Fibroblast of skin of scalp (primary cell): ENCODE measurements around the gene IL1R1.
"Not testable (repeated sequence)": the region's sequence is repeated elsewhere in the genome, so short reads cannot be mapped to it uniquely, and the experiment has no call there.

Source experiments
- DNase-seq: peaks from one replicate; pipeline ENCODE4 v3.0.0-alpha.2; 2013

The IL1R1 gene

GRCh38 chr2:102110596-102111334, 31.8 kb upstream of the IL1R1 start:
- no peak for DNase-seq

- peak; percentile 51 for DNase-seq
These were observed 30.7 kb upstream of the IL1R1 start for GRCh38 chr2:102111823-102112222.

DNA sequence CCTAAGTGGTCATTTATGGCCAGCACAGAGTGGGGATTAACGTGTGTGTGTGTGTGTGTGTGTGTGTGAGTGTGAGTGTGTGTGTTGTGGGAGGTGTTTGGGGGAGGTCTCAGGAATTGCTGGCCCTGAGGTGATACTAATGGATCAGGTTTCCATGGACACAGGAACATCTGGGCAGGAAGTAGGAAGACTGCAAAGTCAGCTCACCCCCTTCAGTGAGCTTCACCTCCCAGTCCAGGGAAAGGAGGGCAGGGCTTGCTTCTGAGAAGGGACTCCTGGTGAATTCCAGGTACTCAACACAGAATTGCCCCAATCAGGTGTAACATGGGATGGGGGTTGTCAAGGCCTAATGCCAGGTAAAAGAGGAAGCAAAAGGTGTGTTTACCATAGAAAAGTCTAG, 30.3 kb upstream of the IL1R1 start:
- DNase-seq, result no peak

DNA sequence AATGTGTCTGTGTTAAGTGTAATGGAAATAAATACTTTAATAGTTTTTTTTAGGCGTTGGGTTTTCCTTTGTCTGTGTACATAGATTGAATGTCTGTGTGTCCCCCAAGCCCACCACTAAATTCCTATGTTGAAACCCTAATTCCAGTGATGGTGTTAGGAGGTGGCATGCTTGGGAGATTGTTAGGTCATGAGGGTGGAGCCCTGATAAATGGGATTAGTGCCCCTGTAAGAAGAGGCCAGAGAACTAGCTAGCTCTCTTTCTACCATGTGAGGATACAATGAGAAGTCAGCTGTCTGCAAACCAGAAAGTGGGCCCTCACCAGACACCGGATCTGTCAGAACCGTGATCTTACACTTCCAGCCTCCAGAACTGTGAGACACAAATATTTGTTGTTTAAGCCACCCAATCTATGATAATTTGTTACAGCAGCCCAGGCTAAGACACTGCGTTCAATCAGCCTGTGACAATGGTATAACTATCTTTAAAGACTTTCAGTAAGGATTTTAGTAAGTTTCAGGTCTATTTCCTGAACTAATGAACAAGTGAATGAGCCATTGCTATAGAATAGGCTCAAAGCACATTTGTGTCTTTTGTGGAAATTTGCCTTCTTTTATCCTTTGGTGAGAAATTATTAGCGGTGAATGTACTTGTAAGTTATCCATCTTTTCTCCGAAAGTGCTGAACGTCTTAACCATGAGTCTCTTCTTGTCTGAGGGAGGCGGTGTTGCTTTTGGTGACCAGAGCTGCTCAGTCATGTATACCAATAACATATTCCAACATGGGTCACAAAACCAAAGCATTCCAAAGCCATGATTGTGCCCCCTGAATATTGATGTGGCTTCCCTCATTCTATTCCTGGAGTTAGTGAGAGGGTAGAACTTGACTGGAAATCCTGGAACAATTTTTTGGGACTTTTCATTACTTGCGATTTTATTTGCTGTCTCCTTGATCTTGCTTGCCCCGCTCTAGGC, 29.6 kb upstream of the IL1R1 start:
- DNase-seq, result peak; percentile 92

DNA sequence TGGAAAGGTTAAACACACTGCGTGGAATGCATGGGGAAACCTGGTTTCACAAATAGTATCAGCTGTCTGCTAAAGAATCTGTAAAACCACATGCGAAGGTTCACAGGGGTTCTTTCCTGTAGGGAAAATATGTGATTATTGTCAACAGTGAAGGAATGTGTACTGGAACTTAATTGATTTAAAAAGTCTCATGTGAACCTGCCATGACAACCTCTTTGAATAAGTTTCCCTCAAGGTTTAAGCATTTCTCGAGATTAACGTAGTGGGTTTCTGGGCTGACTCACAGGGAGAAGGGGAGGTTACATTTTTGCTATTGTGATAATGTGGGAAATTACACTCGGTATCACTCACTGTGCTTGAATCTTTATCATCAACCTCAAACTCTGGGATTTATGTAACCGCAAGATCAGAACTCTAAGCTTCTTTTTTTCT, 28.2 kb upstream of the IL1R1 start:
- peak; percentile 89 for DNase-seq

GRCh38 chr2:102114851-102115497, 27.6 kb upstream of the IL1R1 start:
- peak; percentile 42 for DNase-seq

DNA sequence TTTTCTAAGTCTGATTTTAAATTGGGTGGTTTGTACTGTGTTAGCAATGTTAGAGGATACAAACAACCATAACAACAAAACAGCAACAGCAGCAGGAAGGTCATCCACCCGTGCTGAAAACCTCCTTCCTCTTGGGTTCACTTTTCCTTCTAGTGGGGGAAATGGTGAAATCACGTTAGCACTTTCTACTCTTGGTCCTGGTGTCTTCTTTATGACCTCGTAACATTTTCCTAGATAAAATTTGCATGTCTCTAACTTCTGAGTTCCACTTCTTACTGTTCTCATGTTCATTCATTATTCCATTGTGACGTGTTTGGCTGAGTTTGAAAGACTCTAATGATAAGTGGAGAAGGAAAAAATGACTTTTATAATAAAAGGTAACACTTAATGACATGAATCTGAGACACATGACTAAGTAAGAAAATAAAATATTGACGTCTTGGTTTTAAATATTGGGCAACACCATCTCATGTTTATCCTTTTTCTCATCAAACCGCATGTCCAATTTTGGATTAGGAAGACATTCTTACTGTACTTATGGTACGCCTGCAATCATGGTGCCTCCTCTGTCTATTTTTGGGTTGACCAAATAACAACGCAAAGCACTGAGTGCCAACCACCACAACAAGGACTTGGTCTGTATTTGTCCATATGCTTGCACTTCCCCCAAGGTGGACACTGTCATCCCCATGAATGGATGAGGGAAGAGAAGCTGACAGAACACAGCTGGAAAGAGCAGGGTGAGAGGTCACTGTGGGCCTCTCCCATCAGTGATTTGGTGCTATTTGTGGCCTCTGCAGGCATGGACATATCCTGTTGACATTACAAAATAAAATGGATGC, 25.7 kb upstream of the IL1R1 start:
- no peak for DNase-seq

GRCh38 chr2:102117472-102117858, 25.1 kb upstream of the IL1R1 start:
- peak; percentile 33 for DNase-seq

DNA sequence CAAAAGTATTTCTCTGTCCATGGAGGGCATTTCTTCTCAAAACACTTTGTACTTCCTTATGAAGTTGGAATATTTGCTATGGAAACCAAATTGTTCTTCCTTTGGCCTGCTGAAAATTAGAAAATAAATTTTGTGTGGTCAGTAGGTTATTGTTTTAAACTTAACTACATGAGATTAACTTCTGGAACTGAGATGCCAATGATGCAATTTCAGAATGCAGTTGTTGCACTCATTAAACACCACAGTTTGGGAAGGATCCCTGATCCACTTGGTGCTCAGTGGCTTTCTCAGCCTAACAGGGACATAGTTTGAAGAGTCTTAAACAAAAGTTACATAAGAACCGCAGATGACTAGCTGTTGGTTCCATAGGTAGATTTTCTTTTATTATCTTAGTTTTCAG, 23.3 kb upstream of the IL1R1 start:
- DNase-seq, result no peak

DNA sequence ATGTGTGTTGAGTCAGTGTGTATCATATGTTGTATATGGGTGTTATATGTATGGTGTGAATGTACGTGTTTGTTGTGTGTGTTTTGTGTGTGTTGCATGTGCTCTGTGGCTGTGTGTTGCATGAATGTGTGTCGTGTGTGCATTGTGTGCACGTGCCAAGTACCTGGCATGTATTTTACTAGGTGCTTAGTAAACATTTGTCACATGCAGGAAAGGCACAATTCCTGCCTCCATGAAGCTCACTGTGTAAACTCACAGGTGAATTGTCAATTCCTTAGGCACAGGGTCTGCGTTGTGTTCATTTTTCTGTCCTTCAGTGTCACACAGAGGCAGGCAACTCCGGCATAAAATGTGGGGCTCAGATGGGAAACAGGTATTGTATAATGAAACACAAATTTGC, 22.3 kb upstream of the IL1R1 start:
- DNase-seq, result no peak

- no peak for DNase-seq
These were observed 21.8 kb upstream of the IL1R1 start for GRCh38 chr2:102120701-102121159.

- DNase-seq, result peak; percentile 92
These were observed 20.4 kb upstream of the IL1R1 start for GRCh38 chr2:102122115-102122514.

GRCh38 chr2:102122909-102123308, 19.6 kb upstream of the IL1R1 start:
- no peak for DNase-seq

- DNase-seq, result not testable (repeated sequence)
These were observed 18.1 kb upstream of the IL1R1 start for GRCh38 chr2:102124421-102124820.

GRCh38 chr2:102126169-102126568, 16.4 kb upstream of the IL1R1 start:
- DNase-seq, result no peak

DNA sequence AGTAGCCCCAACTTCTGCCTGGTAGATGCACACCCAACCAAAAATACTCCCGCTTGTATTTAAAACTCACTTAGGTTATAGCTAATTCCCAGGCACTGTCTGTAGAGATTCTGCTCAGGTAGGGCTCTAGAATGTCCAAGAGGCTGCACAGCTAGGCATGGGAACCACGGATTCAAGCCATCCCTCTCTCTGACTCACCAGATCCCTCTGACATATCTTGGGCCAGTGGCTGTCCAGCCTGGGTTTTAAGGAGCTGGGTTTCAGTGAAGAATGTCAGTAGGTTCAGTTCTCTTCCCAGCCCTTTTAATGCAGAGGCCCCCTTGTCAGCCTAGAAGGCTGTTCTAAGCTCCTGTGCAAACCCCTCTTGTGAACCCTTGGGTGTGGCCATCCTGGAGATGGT, 15.9 kb upstream of the IL1R1 start:
- DNase-seq, result peak; percentile 33

- DNase-seq, result no peak
These were observed 13.5 kb upstream of the IL1R1 start for GRCh38 chr2:102129082-102129481.

GRCh38 chr2:102129951-102130646, 12.4 kb upstream of the IL1R1 start:
- DNase-seq, result no peak

DNA sequence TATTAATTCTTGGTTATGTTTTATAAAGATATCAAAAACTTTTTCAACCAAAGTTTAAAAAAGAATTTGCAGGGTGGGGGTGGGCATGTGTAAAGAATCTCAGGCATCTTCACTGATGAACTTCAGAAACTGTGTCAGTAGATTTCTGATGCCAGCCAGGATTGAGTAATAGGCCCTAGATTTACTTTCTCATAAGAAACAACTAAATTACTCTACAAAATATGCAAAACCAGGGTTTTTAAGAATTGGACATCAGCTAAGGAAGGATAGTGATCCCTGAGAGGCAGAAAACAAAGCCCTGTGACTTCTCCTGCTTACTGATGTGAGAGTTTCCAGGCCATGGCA, 11.9 kb upstream of the IL1R1 start:
- DNase-seq, result peak; percentile 59

DNA sequence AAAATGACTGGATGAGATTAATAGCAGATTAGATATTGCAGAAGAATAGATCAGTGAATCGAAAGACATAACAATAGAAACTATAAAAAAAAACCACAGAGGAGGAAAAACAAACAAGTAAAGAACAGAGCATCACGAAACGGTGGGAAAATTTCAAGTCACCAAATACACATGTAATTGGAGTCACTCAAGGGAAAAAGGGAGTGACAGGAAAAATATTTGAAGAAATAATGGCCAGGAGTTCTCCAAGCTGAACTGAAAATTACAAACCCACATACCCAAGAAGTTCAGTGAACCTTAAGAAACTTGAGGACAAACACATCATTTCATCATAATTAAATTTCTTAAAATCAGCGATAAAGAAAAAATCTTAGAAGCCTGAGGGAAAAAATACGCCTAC, 11.0 kb upstream of the IL1R1 start:
- no peak for DNase-seq

DNA sequence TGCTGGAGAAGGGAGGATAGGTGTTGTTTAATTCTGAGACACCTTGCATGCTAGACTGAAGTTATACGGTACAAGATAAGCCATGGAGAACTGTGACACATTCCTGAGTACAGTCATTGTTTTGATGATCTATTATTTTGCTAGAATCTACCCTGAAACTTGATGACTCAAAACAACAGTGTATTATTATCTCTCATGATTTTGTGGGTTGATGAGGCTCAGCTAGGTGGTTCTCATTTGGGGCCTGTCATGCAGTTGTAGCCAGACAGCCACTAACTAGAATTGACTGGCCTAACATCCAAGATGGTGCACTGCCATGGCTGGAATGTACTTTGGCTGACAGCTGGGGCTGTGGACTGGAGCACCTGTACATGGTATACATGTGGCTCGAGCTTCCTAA, 5.4 kb upstream of the IL1R1 start:
- no peak for DNase-seq

- peak; percentile 29 for DNase-seq
These were observed 4.2 kb upstream of the IL1R1 start for GRCh38 chr2:102138331-102138730.
